KOPT-K1 (cell line): ENCODE data around the gene VPS11.
"Not testable (repeated sequence)": the region's sequence is repeated elsewhere in the genome, so short reads cannot be mapped to it uniquely, and the experiment has no call there.

Experiments
- H3K27ac ChIP-seq: fragments of 200-600 bp; sonication (generic); 2 replicates; pipeline ENCODE4 v1.5.1; 2016; ENCODE audit warnings: antibody characterized with exemption, mild to moderate bottlenecking, low read depth, low read length; ENCODE audit not compliant: poor library complexity, severe bottlenecking
- H3K36me3 ChIP-seq: fragments of 200-600 bp; sonication (generic); 2 replicates; pipeline ENCODE4 v1.5.1; 2017; ENCODE audit warnings: antibody characterized with exemption, mild to moderate bottlenecking, low read length, moderate library complexity; ENCODE audit not compliant: insufficient read depth
- H3K9me3 ChIP-seq: fragments of 200-600 bp; sonication (generic); 2 replicates; pipeline ENCODE4 v1.5.1; 2017; ENCODE audit warnings: antibody characterized with exemption, low read length, mild to moderate bottlenecking; ENCODE audit not compliant: insufficient read depth, poor library complexity, severe bottlenecking

Gene VPS11

DNA sequence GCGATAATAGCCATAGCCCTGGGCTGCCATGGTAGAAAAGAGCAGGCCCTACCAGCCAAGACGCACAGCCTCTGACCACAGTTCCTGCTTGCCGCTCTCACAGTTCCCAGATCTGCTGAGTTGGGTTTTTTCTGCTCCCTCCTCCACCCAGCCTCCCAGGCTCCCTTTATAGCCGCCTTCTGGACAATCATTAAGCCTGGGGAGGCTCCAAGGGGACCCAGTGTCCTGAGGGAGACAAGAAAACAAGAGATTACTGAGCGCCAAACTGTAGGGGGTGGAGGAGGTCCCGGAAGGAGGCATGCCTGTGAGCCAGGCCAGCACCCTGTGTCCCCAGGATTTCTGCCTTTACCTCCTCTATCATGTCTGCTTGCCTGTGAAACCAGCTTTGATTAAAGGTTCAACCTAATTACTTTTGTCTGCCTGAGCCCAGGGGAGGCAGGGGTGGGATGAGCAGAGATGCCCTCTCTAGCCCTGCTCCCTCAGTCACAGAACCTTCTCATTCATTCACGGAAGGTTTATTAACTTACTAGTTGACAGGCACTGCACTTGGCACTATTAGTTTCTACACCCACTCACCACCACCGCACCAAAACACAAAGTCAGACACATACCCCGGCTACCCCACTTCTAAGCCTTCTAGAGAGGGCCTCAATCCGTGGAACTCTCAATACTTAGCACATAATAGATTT, 38.1 kb upstream of the VPS11 start:
- H3K36me3 ChIP-seq, result peaks cover 38% of the 10 kb centered on the region
- peak overlapping the region; percentile 56 for H3K27ac ChIP-seq
- H3K9me3 ChIP-seq, result no peaks in the 10 kb centered on the region

DNA sequence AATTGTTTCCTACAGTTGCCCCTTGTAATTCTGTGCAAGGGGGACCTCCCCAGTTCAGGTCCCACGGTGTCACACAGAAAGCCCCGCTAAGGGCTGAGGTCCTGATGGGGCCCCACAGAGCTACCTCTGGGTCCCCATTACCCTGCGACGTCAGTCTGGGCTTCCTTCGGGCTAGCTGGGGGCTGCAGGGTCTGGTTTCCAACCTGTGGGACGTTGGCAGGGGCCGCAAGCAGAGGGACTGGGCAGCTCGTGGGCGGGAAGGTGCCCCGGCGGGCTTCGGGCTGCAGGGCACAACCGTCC, 37.6 kb upstream of the VPS11 start:
- Histone ChIP-seq H3K9me3 (no peaks in the 10 kb centered on the region), H3K36me3 (peaks cover 33% of the 10 kb centered on the region), H3K27ac (peak overlapping the region; percentile 56)

- H3K27ac ChIP-seq, result peak within 1 kb of the TSS; percentile 56
- H3K36me3 ChIP-seq, result peaks cover 28% of the 10 kb centered on the region
- H3K9me3 ChIP-seq, result no peaks in the 10 kb centered on the region
Observed at GRCh38 chr11:119030329-119031047, 37.1 kb upstream of the VPS11 start, which contains the start of gene SLC37A4. Gene SLC37A4 (minus strand): TSS chr11:119030877.

DNA sequence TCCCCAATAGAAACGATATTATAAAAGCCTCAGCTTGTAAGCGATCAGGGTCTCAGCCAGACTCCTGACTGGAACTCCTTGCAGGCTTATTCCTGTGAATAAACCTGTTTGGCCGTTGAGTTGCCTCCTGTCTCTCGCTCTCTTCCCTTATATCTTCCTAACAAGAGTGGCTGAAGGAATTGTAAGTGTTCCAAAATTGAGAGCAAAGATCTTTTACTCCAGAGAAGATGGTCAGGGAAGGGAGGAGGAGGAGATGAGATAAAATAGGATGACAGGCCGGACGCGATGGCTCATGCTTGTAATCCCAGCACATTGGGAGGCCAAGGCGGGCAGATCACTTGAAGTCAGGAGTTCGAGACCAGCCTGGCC, 35.7 kb upstream of the VPS11 start:
- H3K9me3 ChIP-seq, result no peaks in the 10 kb centered on the region
- no peak overlapping the region for H3K27ac ChIP-seq
- peaks cover 14% of the 10 kb centered on the region for H3K36me3 ChIP-seq

GRCh38 chr11:119033421-119033820, 34.2 kb upstream of the VPS11 start:
- not testable (repeated sequence) for H3K9me3 ChIP-seq, H3K27ac ChIP-seq

DNA sequence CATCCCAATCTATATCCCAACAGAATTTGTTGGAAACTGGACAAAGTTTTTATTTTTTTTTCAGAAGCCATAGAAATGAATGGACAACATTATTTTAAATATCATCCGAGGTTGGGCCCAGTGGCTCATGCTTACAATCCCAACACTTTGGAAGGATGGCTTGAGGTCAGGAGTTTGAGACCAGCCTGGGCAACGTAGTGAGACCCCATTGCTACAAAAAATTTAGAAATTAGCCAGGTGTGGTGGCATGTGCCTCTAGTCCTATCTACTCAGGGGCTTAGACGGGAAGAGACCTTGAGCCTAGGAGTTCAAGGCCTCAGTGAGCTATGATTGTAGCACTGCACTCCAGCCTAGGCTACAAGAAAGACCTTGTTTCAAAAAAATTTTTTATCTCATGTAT, 32.8 kb upstream of the VPS11 start:
- H3K27ac ChIP-seq, result no peak overlapping the region
- H3K36me3 ChIP-seq, result no peaks in the 10 kb centered on the region
- H3K9me3 ChIP-seq, result no peaks in the 10 kb centered on the region

More at GRCh38 chr11:119033421-119033820, 34.2 kb upstream of the VPS11 start:
- H3K36me3 ChIP-seq, result not testable (repeated sequence)

DNA sequence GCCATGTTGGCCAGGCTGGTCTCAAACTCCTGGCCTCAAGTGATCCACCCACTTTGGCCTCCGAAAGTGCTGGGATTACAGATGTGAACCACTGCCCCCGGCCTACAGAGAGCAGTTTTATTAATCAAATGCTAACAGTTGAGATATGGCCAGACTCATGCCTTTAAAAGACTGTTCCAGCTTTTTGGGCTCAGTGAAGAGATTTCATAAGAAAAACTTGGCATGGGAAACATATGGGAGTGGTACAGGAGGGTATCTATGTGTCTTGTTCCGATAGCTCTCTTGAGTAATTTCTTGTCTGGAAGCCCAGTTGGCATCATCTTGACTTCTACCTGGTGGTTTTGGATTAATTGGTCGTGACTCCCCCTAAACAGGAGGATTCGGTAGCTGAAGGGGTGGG, 28.7 kb upstream of the VPS11 start:
- Histone ChIP-seq H3K9me3 (no peaks in the 10 kb centered on the region), H3K36me3 (no peaks in the 10 kb centered on the region), H3K27ac (no peak overlapping the region)

GRCh38 chr11:119039471-119039870, 28.1 kb upstream of the VPS11 start:
- not testable (repeated sequence) for H3K36me3 ChIP-seq, H3K9me3 ChIP-seq, H3K27ac ChIP-seq

DNA sequence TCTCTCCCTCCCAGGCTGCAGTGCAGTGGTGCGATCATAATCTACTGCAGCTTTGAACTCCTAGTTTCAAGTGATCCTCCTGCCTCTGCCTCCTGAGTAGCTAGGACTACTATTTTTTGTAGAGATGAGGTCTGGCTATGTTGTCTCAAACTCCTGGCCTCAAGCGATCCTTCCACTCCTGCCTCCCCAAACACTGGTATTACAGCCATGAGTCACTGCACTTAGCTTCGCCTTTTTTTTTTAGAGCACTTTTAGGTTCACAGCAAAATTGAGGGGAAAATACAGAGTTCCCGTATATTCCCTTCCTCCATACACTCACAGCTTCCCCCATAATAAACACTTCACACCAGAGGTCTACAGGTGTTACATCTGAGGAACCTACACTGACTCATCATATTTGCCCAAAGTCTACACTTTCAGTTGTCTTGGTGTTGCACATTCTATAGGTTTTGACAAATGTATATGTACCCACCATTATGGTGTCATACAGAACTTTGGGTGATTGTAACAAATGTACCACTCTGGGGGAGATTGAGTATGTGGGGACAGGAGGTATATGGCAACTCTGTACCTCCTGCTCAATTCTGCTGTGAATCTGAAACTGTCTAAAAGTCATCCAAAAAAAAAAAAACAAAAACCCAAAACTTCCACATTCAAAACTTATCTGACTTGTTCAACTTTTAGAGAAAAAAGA, 25.6 kb upstream of the VPS11 start:
- Histone ChIP-seq H3K27ac (no peak overlapping the region), H3K9me3 (no peaks in the 10 kb centered on the region), H3K36me3 (peaks cover 27% of the 10 kb centered on the region)

DNA sequence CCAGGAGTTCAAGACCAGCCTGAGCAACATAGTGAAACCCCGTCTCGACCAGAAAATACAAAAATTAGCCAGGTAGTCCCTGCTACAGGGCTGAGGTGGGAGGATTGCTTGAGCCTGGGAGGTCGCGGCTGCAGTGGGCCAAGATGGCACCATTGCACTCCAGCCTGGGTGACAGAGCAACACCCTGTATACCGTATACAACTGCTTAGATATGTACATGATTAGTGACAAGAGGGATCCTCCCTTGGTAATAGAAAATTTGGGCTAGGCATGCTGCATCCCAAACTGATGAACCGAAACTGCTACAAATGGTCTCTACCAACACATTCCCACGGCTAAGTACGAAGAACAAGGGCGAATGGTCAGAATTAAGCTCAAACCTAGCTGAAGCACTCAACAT, 24.7 kb upstream of the VPS11 start:
- Histone ChIP-seq H3K36me3 (peaks cover 37% of the 10 kb centered on the region), H3K9me3 (no peaks in the 10 kb centered on the region), H3K27ac (no peak overlapping the region)

DNA sequence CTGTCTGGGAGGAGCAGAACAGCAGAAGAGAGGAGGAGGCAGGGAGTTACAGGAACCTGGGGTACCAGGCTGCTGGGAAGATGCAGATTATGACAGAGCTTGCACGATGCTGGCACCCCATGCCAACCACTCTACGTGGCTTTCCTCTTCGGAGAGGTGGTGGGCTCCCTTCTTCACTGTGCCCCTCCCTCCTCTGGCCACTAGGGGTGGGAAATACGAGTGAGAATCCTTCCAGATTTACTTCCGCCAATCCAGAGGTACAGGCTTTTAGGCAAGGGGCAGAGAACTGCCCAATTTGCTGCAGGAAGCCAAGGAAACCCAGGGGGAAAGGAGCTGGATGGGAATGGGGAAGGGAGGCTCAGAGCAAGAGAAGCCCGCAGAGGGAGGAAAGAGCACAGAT, 22.9 kb upstream of the VPS11 start:
- Histone ChIP-seq H3K36me3 (peaks cover 55% of the 10 kb centered on the region), H3K27ac (no peak overlapping the region)

GRCh38 chr11:119046489-119046888, 21.1 kb upstream of the VPS11 start:
- Histone ChIP-seq H3K36me3 (peaks cover 72% of the 10 kb centered on the region), H3K27ac (no peak overlapping the region)

More for the DNA sequence above, 22.9 kb upstream of the VPS11 start:
- H3K9me3 ChIP-seq, result no peaks in the 10 kb centered on the region

GRCh38 chr11:119047205-119047604, 20.4 kb upstream of the VPS11 start:
- H3K27ac ChIP-seq, result no peak overlapping the region
- H3K9me3 ChIP-seq, result no peaks in the 10 kb centered on the region
- peaks cover 80% of the 10 kb centered on the region for H3K36me3 ChIP-seq

More at GRCh38 chr11:119046489-119046888, 21.1 kb upstream of the VPS11 start:
- no peaks in the 10 kb centered on the region for H3K9me3 ChIP-seq

DNA sequence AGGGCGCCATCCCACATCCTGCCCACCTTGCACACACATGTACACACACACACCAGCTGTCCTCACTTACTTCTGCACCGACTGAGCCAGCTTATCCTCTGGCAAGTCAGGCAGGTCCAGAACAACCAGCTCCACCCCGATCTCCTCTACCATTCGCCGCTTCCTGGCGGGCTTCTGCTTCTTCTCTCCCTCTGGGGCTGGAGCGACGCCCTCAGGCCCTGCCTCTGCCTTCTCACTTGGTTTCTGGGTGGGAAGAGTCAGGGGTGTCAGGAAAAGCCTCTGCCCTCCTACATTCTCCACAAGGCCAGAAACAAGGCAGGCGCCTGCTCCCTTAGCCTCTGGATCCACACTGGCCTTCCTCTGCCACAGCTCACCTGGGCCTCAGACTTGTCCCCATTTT, 19.0 kb upstream of the VPS11 start:
- no peak overlapping the region for H3K27ac ChIP-seq
- peaks cover 94% of the 10 kb centered on the region for H3K36me3 ChIP-seq
- H3K9me3 ChIP-seq, result no peaks in the 10 kb centered on the region

DNA sequence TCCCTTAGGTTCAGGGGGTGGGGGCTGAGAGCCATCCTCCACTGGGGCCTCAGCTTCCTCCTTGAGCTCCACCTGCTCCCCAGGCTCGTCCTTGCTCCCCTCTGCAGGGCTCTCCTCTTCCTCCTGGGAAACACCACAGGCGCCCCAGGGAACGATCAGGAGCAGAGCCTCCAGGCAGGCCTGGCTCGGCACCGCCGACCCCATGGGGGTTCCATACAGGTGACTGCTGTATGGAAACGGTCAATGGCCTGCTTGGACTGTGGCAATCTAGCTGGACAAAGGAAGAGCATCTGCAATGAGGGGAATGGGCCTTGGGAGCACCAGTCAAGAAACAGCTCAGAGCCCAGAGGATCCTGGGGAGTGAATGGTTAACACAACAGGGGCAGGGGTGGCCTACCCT, 18.5 kb upstream of the VPS11 start:
- Histone ChIP-seq H3K9me3 (no peaks in the 10 kb centered on the region), H3K36me3 (peaks cover 98% of the 10 kb centered on the region)

More for the DNA sequence above, 18.5 kb upstream of the VPS11 start:
- no peak overlapping the region for H3K27ac ChIP-seq
